SK-N-SH (cell line): ENCODE data around the gene LATS2. TPM values are rescaled to one million over a fixed set of nuclear protein-coding genes. Genes with fewer than 3 reads are reported as not detected.
A peak's percentile ranks its signal among the peaks of the same experiment; 100 is the strongest.

Experiments
- CTCF ChIA-PET: fragments of 300-600, 350-600 bp; formaldehyde crosslinking; extraction: SDS; loops from one replicate; lab custom pipeline; 2021; lab: Yijun Ruan, JAX
- POLR2A ChIA-PET: fragments of 350-600 bp; sonication (Branson Sonifier 250); formaldehyde crosslinking; extraction: SDS; loops from one replicate; lab custom pipeline; 2020; ENCODE audit warnings: antibody characterized with exemption, inconsistent platforms; lab: Yijun Ruan, JAX
- DNase-seq: peaks from one replicate; pipeline ENCODE4 v3.0.0; 2012
- H2AFZ ChIP-seq: fragments of 200-600 bp; sonication (generic); 2 replicates; pipeline ENCODE4 v1.8.1; 2016; ENCODE audit warnings: antibody characterized with exemption, mild to moderate bottlenecking, low read depth
- H3F3A ChIP-seq: fragments of 200-600 bp; sonication (generic); replicated peaks from 2 replicates; pipeline ENCODE3; 2016; ENCODE audit warnings: antibody characterized with exemption, mild to moderate bottlenecking; ENCODE audit not compliant: insufficient read depth
- H3K27ac ChIP-seq, 2 experiments: fragments of 200-500 bp in 1 of 2; fragments of 200-600 bp in 1 of 2; sonication (Bioruptor generic) in 1 of 2; sonication (generic), shearing (Covaris generic) in 1 of 2; 2 replicates each; pipeline versions ENCODE4 v1.5.1 to v1.6.1; 2014 to 2016; ENCODE audit warnings: low read depth in 2 of 2, inconsistent platforms in 1 of 2, low read length in 1 of 2, mild to moderate bottlenecking in 1 of 2, mixed read lengths in 1 of 2
- H3K27me3 ChIP-seq: fragments of 200-600 bp; sonication (generic), shearing (Covaris generic); 2 replicates; pipeline ENCODE4 v1.6.1; 2016; ENCODE audit warnings: mixed run types; ENCODE audit not compliant: insufficient read depth
- H3K36me3 ChIP-seq, 2 experiments: fragments of 200-500 bp in 1 of 2; fragments of 200-600 bp in 1 of 2; sonication (Bioruptor generic) in 1 of 2; sonication (generic) in 1 of 2; replicated peaks in 1 of 2; 2 replicates each; pipeline versions ENCODE3 to v1.5.1; 2014 to 2016; ENCODE audit warnings: low read length in 1 of 2, mild to moderate bottlenecking in 1 of 2; ENCODE audit not compliant: insufficient read depth in 2 of 2, control insufficient read depth in 1 of 2
- H3K4me1 ChIP-seq, 2 experiments: fragments of 200-500 bp in 1 of 2; fragments of 200-600 bp in 1 of 2; sonication (Bioruptor generic) in 1 of 2; sonication (generic), shearing (Covaris generic) in 1 of 2; 2 replicates each; pipeline versions ENCODE4 v1.5.1 to v1.6.1; 2014 to 2016; ENCODE audit warnings: low read depth in 1 of 2, low read length in 1 of 2, mixed run types in 1 of 2; ENCODE audit not compliant: insufficient read depth in 2 of 2, control insufficient read depth in 1 of 2
- H3K4me2 ChIP-seq: fragments of 200-600 bp; sonication (generic), shearing (Covaris generic); 2 replicates; pipeline ENCODE4 v1.6.1; 2017; ENCODE audit warnings: mixed run types
- H3K4me3 ChIP-seq, 2 experiments: fragments of 200-500 bp in 1 of 2; fragments of 200-600 bp in 1 of 2; sonication (Bioruptor generic) in 1 of 2; sonication (generic), shearing (Covaris generic) in 1 of 2; 2 replicates each; pipeline versions ENCODE4 v1.5.1 to v1.8.1; 2014 to 2016; ENCODE audit warnings: low read depth in 2 of 2, inconsistent platforms in 1 of 2, low read length in 1 of 2, mild to moderate bottlenecking in 1 of 2, mixed read lengths in 1 of 2, moderate library complexity in 1 of 2
- H3K79me2 ChIP-seq: fragments of 200-600 bp; sonication (generic); 2 replicates; pipeline ENCODE4 v1.8.1; 2017; ENCODE audit warnings: mild to moderate bottlenecking; ENCODE audit not compliant: insufficient read depth
- H3K9ac ChIP-seq: fragments of 200-600 bp; sonication (generic); 2 replicates; pipeline ENCODE4 v1.6.1; 2017; ENCODE audit warnings: mixed run types
- H3K9me2 ChIP-seq: fragments of 200-600 bp; sonication (generic); 2 replicates; pipeline ENCODE4 v1.6.1; 2017; ENCODE audit warnings: mixed run types
- H3K9me3 ChIP-seq: fragments of 200-600 bp; sonication (generic); 2 replicates; pipeline ENCODE4 v1.6.1; 2017; ENCODE audit warnings: mixed run types, mild to moderate bottlenecking, moderate library complexity
- H4K20me1 ChIP-seq: fragments of 200-600 bp; sonication (generic); 2 replicates; pipeline ENCODE4 v1.6.1; 2017; ENCODE audit warnings: mild to moderate bottlenecking, mixed run types; ENCODE audit not compliant: insufficient read depth
- FOSL2 ChIP-seq: IDR thresholded peaks from 2 replicates; pipeline ENCODE4 v1.4.0; 2012; ENCODE audit warnings: low read depth, mild to moderate bottlenecking, moderate library complexity, borderline replicate concordance
- FOXJ3 ChIP-seq: sonication (generic); formaldehyde crosslinking; IDR thresholded peaks from 2 replicates; pipeline ENCODE4 v1.5.1; 2020; ENCODE audit warnings: mild to moderate bottlenecking, missing genetic modification reagents
- GATA2 ChIP-seq: sonication (generic); formaldehyde crosslinking; IDR thresholded peaks from 2 replicates; pipeline ENCODE4 v1.5.0; 2020; ENCODE audit warnings: mild to moderate bottlenecking, missing genetic modification reagents
- IRF3 ChIP-seq: fragments of 150-350 bp; IDR thresholded peaks from 2 replicates; pipeline ENCODE4 v1.6.1; 2016; ENCODE audit warnings: mild to moderate bottlenecking, low read depth, low read length
- NFIC ChIP-seq: IDR thresholded peaks from 2 replicates; pipeline ENCODE4 v1.4.0; 2012; ENCODE audit warnings: borderline replicate concordance
- NRF1 ChIP-seq: IDR thresholded peaks from 2 replicates; pipeline ENCODE4 v1.6.1; 2012; ENCODE audit warnings: low read depth, mild to moderate bottlenecking, low read length
- PBX3 ChIP-seq: IDR thresholded peaks from 2 replicates; pipeline ENCODE4; 2012
- RAD21 ChIP-seq: IDR thresholded peaks from 2 replicates; pipeline ENCODE4 v1.6.1; 2012; ENCODE audit warnings: mild to moderate bottlenecking, low read length
- RCOR1 ChIP-seq: fragments of 150-350 bp; IDR thresholded peaks from 2 replicates; pipeline ENCODE4 v1.6.1; 2017; ENCODE audit warnings: antibody characterized with exemption, low read length
- RXRA ChIP-seq: IDR thresholded peaks from 2 replicates; pipeline ENCODE4 v1.4.0; 2012; ENCODE audit warnings: low read depth, mild to moderate bottlenecking, borderline replicate concordance
- SIN3A ChIP-seq: IDR thresholded peaks from 2 replicates; pipeline ENCODE4 v1.6.1; 2012; ENCODE audit warnings: low read depth, mild to moderate bottlenecking, low read length, moderate library complexity, borderline replicate concordance
- SMC3 ChIP-seq: IDR thresholded peaks from 2 replicates; pipeline ENCODE4 v1.6.1; 2012; ENCODE audit warnings: low read depth, low read length, improper control_type of control experiment
- TCF12 ChIP-seq: IDR thresholded peaks from 2 replicates; pipeline ENCODE4 v1.4.0; 2012
- USF2 ChIP-seq: fragments of 150-350 bp; IDR thresholded peaks from 2 replicates; pipeline ENCODE4 v1.6.1; 2017; ENCODE audit warnings: antibody characterized with exemption, low read length, low read depth, borderline replicate concordance
- ZBTB33 ChIP-seq: IDR thresholded peaks from 2 replicates; pipeline ENCODE4 v1.4.0; 2012; ENCODE audit warnings: low read depth, borderline replicate concordance
- WGBS: methylation state at CpG from one replicate; pipeline ENCODE4 v1.1.6; 2017; ENCODE audit warnings: low lambda C conversion rate; 5-methylcytosine and 5-hydroxymethylcytosine counted together
- polyA plus RNA-seq, 3 experiments: library from polyadenylated mRNA; depleted of rRNA; stranded (reverse); fragments of >200 nt; gene quantifications; 2 replicates each; pipeline ENCODE4 v1.2.3, GENCODE V29; 2012
- TF ChIP-seq, protein P1 (sequence below): IDR thresholded peaks from 2 replicates; pipeline ENCODE4 v1.6.1; 2012; ENCODE audit warnings: mild to moderate bottlenecking, low read depth, low read length, moderate library complexity

The LATS2 gene
- polyA plus RNA-seq, 1 of the 3 experiments (the other 2 are of a cell fraction) = 19.6 TPM

DNA sequence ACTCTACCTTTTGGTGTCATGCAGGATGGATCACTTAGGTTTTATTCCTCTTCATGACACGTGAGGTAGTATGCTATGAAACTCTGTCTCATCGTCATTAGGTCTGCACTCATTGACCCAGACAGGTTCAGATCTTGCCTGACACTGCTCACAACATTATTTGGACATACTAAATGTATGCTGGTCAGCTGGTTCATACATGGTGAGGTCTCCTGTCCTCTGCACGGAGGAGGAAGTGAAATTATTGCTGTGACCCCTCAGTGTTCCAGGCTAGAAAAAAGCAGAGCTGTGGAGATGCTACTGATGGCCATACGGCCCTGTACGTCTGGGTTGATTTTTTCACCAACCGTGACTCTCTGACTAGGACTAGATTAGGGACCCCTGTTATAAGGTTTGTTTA, 35.8 kb downstream of the LATS2 start:
- Histone ChIP-seq H3K4me2 (no peak overlapping the region), H3K9ac (no peak overlapping the region), H3K27ac (no peak overlapping the region), H2AFZ (no peak overlapping the region), H4K20me1 (peaks cover 31% of the 10 kb centered on the region), H3K36me3 (peaks cover 0 to 13% of the 10 kb centered on the region in 2 experiments), H3K4me3 (no peak overlapping the region), H3K79me2 (peaks cover 100% of the 10 kb centered on the region), H3F3A (peaks cover 10% of the 10 kb centered on the region), H3K9me3 (no peaks in the 10 kb centered on the region), H3K27me3 (no peaks in the 10 kb centered on the region), H3K4me1 (peaks cover 0 to 9% of the 10 kb centered on the region in 2 experiments; a peak in 1 of 4 replicates), H3K9me2 (no peaks in the 10 kb centered on the region)
- ChIA-PET POLR2A (no interaction called here), CTCF (no interaction called here)
- no peak for DNase-seq
- WGBS = 71% methylated on average over 6 of the region's 6 CpGs
- TF ChIP-seq SMC3 = no peak
- TF ChIP-seq FOSL2 = no peak

GRCh38 chr13:21022056-21022979, 39.1 kb downstream of the LATS2 start:
- no peak overlapping the region for H3K9ac ChIP-seq
- peaks cover 35% of the 10 kb centered on the region for H4K20me1 ChIP-seq
- no peak overlapping the region for H2AFZ ChIP-seq
- POLR2A ChIA-PET = interaction anchor here (0.6 kb wide), 1 partner anchor 76 kb away, joined by 3 read pairs; no protein-coding TSS in a partner anchor
- peak overlapping the region in 1 of 2 experiments; percentile 36; a peak in 1 of 4 replicates for H3K27ac ChIP-seq
- peak overlapping the region; percentile 27; the same call in 1 of the 2 replicates for H3K4me2 ChIP-seq
- no peaks in the 10 kb centered on the region for H3K27me3 ChIP-seq
- no peaks in the 10 kb centered on the region for H3K9me3 ChIP-seq
- peaks cover 0 to 24% of the 10 kb centered on the region in 2 experiments; a peak in 1 of 4 replicates for H3K4me1 ChIP-seq
- H3K9me2 ChIP-seq = no peaks in the 10 kb centered on the region
- peaks cover 26% of the 10 kb centered on the region for H3F3A ChIP-seq
- H3K79me2 ChIP-seq = peaks cover 97% of the 10 kb centered on the region
- no peak for DNase-seq
- H3K36me3 ChIP-seq = peaks cover 0 to 7% of the 10 kb centered on the region in 2 experiments
- CTCF ChIA-PET = no interaction called here
- H3K4me3 ChIP-seq = no peak overlapping the region
- TF ChIP-seq FOXJ3 (CRISPR knock-in tag) = no peak
- no peak for TF ChIP-seq RXRA
- no peak for TF ChIP-seq USF2
- TF ChIP-seq RAD21 = no peak
- no peak for TF ChIP-seq SMC3
- TF ChIP-seq NFIC = no peak
- no peak for TF ChIP-seq PBX3
- TF ChIP-seq SIN3A = no peak
- TF ChIP-seq FOSL2 = no peak
- TF ChIP-seq IRF3 = no peak
- TF ChIP-seq TCF12 = no peak
- TF ChIP-seq, protein P1, sequence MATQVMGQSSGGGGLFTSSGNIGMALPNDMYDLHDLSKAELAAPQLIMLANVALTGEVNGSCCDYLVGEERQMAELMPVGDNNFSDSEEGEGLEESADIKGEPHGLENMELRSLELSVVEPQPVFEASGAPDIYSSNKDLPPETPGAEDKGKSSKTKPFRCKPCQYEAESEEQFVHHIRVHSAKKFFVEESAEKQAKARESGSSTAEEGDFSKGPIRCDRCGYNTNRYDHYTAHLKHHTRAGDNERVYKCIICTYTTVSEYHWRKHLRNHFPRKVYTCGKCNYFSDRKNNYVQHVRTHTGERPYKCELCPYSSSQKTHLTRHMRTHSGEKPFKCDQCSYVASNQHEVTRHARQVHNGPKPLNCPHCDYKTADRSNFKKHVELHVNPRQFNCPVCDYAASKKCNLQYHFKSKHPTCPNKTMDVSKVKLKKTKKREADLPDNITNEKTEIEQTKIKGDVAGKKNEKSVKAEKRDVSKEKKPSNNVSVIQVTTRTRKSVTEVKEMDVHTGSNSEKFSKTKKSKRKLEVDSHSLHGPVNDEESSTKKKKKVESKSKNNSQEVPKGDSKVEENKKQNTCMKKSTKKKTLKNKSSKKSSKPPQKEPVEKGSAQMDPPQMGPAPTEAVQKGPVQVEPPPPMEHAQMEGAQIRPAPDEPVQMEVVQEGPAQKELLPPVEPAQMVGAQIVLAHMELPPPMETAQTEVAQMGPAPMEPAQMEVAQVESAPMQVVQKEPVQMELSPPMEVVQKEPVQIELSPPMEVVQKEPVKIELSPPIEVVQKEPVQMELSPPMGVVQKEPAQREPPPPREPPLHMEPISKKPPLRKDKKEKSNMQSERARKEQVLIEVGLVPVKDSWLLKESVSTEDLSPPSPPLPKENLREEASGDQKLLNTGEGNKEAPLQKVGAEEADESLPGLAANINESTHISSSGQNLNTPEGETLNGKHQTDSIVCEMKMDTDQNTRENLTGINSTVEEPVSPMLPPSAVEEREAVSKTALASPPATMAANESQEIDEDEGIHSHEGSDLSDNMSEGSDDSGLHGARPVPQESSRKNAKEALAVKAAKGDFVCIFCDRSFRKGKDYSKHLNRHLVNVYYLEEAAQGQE = no peak
- TF ChIP-seq GATA2 (CRISPR knock-in tag) = no peak
- no peak for TF ChIP-seq RCOR1
- TF ChIP-seq ZBTB33 = no peak
- no peak for TF ChIP-seq NRF1
- WGBS = 89% methylated on average over 11 of the region's 11 CpGs
